Gastrocnemius medialis (tissue), 4 donors: ENCODE results near the gene SLC31A2.

Experiments used
- POLR2A ChIP-seq, 2 donors: fragments of 450-650 bp; IDR thresholded peaks; one replicate each; pipeline ENCODE4 v1.6.1; 2017; ENCODE audit warnings: antibody characterized with exemption in 2 of 2, mild to moderate bottlenecking in 2 of 2, moderate library complexity in 2 of 2
- TF ChIP-seq, protein P1 (sequence below), 5 experiments: fragments of 450-650 bp in 3 of 5; fragments of 200-600 bp in 2 of 5; sonication (generic) in 2 of 5; IDR thresholded peaks in 4 of 5; conservative IDR thresholded peaks in 1 of 5; 1 replicate in 4 of 5; 2 replicates in 1 of 5; pipeline ENCODE4 v1.5.1; 2016 to 2019; ENCODE audit warnings: antibody characterized with exemption in 5 of 5, mild to moderate bottlenecking in 3 of 5, moderate library complexity in 3 of 5

DNA sequence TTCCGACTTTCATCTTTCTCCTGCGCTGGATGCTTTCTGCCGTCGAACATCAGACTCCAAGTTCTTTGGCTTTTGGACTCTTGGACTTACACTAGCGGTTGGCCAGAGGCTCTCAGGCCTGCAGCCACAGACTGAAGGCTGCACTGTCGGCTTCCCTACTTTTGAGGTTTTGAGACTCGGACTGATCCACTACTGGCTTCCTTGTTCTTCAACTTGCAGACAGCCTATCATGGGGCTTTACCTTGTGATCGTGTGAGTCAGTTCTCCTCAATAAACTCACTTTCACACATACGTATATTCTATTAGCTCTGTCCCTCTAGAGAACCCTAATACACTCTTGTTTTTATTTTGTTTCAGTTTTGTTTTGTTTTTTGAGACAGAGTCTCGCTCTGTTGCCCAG is 60.0 kb downstream of the SLC31A2 start:
- TF ChIP-seq, protein P1, sequence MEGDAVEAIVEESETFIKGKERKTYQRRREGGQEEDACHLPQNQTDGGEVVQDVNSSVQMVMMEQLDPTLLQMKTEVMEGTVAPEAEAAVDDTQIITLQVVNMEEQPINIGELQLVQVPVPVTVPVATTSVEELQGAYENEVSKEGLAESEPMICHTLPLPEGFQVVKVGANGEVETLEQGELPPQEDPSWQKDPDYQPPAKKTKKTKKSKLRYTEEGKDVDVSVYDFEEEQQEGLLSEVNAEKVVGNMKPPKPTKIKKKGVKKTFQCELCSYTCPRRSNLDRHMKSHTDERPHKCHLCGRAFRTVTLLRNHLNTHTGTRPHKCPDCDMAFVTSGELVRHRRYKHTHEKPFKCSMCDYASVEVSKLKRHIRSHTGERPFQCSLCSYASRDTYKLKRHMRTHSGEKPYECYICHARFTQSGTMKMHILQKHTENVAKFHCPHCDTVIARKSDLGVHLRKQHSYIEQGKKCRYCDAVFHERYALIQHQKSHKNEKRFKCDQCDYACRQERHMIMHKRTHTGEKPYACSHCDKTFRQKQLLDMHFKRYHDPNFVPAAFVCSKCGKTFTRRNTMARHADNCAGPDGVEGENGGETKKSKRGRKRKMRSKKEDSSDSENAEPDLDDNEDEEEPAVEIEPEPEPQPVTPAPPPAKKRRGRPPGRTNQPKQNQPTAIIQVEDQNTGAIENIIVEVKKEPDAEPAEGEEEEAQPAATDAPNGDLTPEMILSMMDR (IDR thresholded peaks at IDR 0.05 in 4 of 5, conservative IDR thresholded peaks at IDR 0.05 in 1 of 5): no peak
- TF ChIP-seq POLR2A (IDR thresholded peaks at IDR 0.05): no peak
